ENCODE results near the gene PLAC9.

The PLAC9 gene

DNA sequence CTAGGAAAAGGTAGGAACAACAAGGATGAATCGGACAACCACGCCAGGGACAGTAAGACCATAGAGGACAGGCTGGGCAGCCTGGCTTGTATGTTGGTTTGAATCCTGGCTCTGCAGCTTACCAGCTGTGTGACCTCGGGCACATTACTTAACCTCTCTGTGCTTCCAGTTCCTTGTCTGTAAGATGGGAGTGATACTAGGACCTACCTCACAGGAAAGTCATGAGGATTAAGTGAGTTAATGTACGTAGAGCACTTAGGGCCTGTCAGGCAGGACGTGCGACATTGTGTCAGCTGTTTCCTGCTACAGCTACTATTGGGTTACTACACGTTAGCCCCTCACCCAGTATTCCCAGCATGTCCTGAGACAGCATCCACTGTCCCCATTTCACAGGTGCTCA lies 32.1 kb downstream of the PLAC9 start:
- no peak for TF ChIP-seq RAD21 (IDR thresholded peaks at IDR 0.05; ENCODE audit: low read depth)
- TF ChIP-seq EP300 (IDR thresholded peaks at IDR 0.05; ENCODE audit: borderline replicate concordance) = no peak
- TF ChIP-seq, protein P1, sequence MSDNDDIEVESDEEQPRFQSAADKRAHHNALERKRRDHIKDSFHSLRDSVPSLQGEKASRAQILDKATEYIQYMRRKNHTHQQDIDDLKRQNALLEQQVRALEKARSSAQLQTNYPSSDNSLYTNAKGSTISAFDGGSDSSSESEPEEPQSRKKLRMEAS (IDR thresholded peaks at IDR 0.05) = no peak
- no peak for TF ChIP-seq YY1 (IDR thresholded peaks at IDR 0.05; ENCODE audit: low read depth)
- TF ChIP-seq TEAD4 (IDR thresholded peaks at IDR 0.05) = no peak
- TF ChIP-seq, protein P2, sequence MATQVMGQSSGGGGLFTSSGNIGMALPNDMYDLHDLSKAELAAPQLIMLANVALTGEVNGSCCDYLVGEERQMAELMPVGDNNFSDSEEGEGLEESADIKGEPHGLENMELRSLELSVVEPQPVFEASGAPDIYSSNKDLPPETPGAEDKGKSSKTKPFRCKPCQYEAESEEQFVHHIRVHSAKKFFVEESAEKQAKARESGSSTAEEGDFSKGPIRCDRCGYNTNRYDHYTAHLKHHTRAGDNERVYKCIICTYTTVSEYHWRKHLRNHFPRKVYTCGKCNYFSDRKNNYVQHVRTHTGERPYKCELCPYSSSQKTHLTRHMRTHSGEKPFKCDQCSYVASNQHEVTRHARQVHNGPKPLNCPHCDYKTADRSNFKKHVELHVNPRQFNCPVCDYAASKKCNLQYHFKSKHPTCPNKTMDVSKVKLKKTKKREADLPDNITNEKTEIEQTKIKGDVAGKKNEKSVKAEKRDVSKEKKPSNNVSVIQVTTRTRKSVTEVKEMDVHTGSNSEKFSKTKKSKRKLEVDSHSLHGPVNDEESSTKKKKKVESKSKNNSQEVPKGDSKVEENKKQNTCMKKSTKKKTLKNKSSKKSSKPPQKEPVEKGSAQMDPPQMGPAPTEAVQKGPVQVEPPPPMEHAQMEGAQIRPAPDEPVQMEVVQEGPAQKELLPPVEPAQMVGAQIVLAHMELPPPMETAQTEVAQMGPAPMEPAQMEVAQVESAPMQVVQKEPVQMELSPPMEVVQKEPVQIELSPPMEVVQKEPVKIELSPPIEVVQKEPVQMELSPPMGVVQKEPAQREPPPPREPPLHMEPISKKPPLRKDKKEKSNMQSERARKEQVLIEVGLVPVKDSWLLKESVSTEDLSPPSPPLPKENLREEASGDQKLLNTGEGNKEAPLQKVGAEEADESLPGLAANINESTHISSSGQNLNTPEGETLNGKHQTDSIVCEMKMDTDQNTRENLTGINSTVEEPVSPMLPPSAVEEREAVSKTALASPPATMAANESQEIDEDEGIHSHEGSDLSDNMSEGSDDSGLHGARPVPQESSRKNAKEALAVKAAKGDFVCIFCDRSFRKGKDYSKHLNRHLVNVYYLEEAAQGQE (IDR thresholded peaks at IDR 0.05; ENCODE audit: low read depth) = no peak
- TF ChIP-seq EGR1 (IDR thresholded peaks at IDR 0.05) = no peak
- no peak for TF ChIP-seq FOXM1 (IDR thresholded peaks at IDR 0.05; ENCODE audit: borderline replicate concordance, low read depth)
- TF ChIP-seq, protein P3, sequence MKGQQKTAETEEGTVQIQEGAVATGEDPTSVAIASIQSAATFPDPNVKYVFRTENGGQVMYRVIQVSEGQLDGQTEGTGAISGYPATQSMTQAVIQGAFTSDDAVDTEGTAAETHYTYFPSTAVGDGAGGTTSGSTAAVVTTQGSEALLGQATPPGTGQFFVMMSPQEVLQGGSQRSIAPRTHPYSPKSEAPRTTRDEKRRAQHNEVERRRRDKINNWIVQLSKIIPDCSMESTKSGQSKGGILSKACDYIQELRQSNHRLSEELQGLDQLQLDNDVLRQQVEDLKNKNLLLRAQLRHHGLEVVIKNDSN (IDR thresholded peaks at IDR 0.05) = no peak
- no peak for TF ChIP-seq ZBTB7A (IDR thresholded peaks at IDR 0.05; ENCODE audit: low read depth)
- TF ChIP-seq CEBPB (IDR thresholded peaks at IDR 0.05) = no peak
- no peak for TF ChIP-seq NFIC (IDR thresholded peaks at IDR 0.05)
- no peak for TF ChIP-seq TAF1 (IDR thresholded peaks at IDR 0.05; ENCODE audit: low read depth)
- no peak for TF ChIP-seq TCF12 (IDR thresholded peaks at IDR 0.05; ENCODE audit: low read depth)
- no peak for TF ChIP-seq CREB1 (IDR thresholded peaks at IDR 0.05; ENCODE audit: low read depth)

DNA sequence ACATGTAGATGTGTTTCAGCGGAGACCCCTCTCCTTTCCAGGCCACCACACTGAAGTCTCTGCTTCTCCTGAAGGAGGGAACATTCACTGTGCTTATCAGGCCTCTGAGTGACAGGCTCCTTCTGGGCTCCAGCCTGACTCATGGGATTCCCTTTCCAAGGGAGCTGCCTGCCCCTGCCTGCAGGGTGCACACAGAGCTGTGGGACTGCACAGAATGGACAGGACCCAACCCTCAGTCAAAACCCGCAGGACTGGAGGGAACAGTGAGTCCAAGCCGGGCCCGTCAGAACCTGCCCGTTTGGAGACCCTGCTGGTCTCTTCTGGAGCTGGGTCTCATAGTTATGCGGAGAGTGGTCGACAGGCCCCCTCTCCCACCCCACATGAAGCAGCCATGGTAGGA lies 32.6 kb downstream of the PLAC9 start:
- no peak for TF ChIP-seq CREB1 (IDR thresholded peaks at IDR 0.05; ENCODE audit: low read depth)
- TF ChIP-seq ZBTB7A (IDR thresholded peaks at IDR 0.05; ENCODE audit: low read depth) = no peak
- TF ChIP-seq, protein P1 (IDR thresholded peaks at IDR 0.05) = no peak
- no peak for TF ChIP-seq EGR1 (IDR thresholded peaks at IDR 0.05)
- no peak for TF ChIP-seq CEBPB (IDR thresholded peaks at IDR 0.05)
- TF ChIP-seq, protein P2 (IDR thresholded peaks at IDR 0.05; ENCODE audit: low read depth) = no peak
- no peak for TF ChIP-seq FOXM1 (IDR thresholded peaks at IDR 0.05; ENCODE audit: borderline replicate concordance, low read depth)
- TF ChIP-seq TCF12 (IDR thresholded peaks at IDR 0.05; ENCODE audit: low read depth) = no peak
- TF ChIP-seq NFIC (IDR thresholded peaks at IDR 0.05) = no peak
- no peak for TF ChIP-seq YY1 (IDR thresholded peaks at IDR 0.05; ENCODE audit: low read depth)
- TF ChIP-seq, protein P3 (IDR thresholded peaks at IDR 0.05) = no peak
- no peak for TF ChIP-seq TAF1 (IDR thresholded peaks at IDR 0.05; ENCODE audit: low read depth)
- TF ChIP-seq TEAD4 (IDR thresholded peaks at IDR 0.05) = no peak
- TF ChIP-seq EP300 (IDR thresholded peaks at IDR 0.05; ENCODE audit: borderline replicate concordance) = no peak
- TF ChIP-seq RAD21 (IDR thresholded peaks at IDR 0.05; ENCODE audit: low read depth) = no peak

DNA sequence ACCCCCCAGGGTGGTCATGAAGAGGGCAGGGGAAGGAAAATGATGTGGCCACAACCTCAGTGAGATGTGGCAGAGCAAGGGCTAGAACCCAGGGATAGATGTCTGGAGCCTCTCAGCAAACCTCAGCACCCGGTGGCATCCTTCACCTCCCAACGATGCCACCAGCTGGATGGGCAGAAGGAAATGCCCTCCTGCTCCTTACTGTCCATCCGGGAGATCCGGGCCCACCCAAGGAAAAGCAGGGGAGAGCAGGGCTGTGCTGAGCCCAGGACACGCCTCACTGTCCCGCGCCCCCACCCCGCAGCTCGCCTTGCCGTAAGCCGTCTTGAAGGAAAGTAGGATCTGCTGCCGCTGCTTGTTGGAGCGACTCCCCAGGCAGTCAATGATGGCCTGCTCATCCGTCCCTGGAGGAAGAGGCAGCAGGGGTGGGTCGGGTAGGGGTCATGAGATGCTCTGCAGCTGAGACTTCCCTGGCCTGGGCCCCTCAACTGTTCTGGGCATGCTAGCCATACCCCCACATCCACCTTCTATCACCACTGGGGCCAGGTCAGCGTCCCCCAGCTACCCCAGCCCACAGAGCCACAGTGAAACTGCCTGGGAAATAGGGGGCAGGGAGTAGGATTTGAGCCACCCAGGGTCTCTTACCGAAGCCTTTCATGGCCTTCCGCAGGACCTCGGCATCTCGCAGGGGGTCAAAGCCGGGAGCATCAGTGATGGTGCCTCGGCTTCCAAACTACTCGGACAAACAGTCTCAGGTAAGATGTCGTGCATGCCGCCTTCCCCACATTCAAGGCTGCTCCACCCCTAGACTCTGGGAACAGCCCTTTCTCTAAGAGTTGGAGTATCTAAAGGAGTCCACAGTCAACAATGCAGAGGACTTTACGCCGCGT lies 34.3 kb downstream of the PLAC9 start:
- TF ChIP-seq EP300 (IDR thresholded peaks at IDR 0.05; ENCODE audit: borderline replicate concordance) = no peak
- TF ChIP-seq TAF1 (IDR thresholded peaks at IDR 0.05; ENCODE audit: low read depth) = no peak
- TF ChIP-seq TCF12 (IDR thresholded peaks at IDR 0.05; ENCODE audit: low read depth) = no peak
- TF ChIP-seq CEBPB (IDR thresholded peaks at IDR 0.05) = no peak

DNA sequence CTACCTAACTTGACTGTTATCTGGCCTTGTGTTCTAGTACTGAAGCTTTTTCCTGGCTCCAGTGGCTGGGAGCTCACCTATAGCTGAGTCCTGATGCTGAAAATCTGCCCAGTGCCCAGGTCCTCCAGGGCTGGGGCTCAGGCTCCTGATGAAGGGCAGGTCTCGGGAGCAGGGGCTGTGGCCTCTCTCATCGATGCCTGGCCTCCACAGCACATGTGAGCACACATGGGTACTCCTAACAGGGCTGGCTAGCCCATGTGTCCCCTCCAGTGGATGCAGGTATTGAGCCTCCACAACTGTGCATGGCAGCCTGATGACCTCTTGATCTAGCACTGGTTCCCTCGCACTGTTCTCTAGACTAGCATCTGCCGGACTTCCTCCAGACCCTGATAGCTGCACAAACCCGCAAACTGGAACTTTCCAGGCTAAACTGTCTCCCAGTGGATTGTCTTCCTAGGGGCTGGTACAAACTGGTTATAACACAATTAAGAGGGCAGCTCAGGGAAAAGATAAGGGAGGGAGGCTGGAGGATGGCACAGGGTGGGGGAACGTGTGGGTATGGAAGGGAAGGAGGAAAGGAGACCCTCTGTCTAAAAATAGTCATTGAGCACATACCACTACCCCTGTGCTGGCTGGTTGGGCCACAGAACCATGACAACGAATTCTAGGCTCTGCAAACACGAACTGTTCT lies 35.1 kb downstream of the PLAC9 start:
- no peak for TF ChIP-seq EGR1 (IDR thresholded peaks at IDR 0.05)
- TF ChIP-seq, protein P2 (IDR thresholded peaks at IDR 0.05; ENCODE audit: low read depth) = no peak
- TF ChIP-seq, protein P3 (IDR thresholded peaks at IDR 0.05) = no peak
- no peak for TF ChIP-seq TCF12 (IDR thresholded peaks at IDR 0.05; ENCODE audit: low read depth)
- no peak for TF ChIP-seq NFIC (IDR thresholded peaks at IDR 0.05)
- no peak for TF ChIP-seq CEBPB (IDR thresholded peaks at IDR 0.05)
- no peak for TF ChIP-seq TEAD4 (IDR thresholded peaks at IDR 0.05)
- no peak for TF ChIP-seq YY1 (IDR thresholded peaks at IDR 0.05; ENCODE audit: low read depth)
